ENCODE measurements around the gene USP47.

The USP47 gene

GRCh38 chr11:11969380-11970215 lies 127.8 kb downstream of the USP47 start:
- DNase-seq = no peak

- DNase-seq = no peak
Observed at GRCh38 chr11:11970556-11970955, 128.8 kb downstream of the USP47 start.

- no peak for DNase-seq
Observed at GRCh38 chr11:11971906-11972547, 130.3 kb downstream of the USP47 start.

GRCh38 chr11:11972730-11973341 lies 131.1 kb downstream of the USP47 start:
- no peak for DNase-seq

- no peak for DNase-seq
Observed at GRCh38 chr11:11973361-11973800, 131.6 kb downstream of the USP47 start.

GRCh38 chr11:11973866-11974265 lies 132.1 kb downstream of the USP47 start:
- no peak for DNase-seq

GRCh38 chr11:11975201-11976092 lies 133.7 kb downstream of the USP47 start:
- DNase-seq = no peak

GRCh38 chr11:11976481-11977127 lies 134.8 kb downstream of the USP47 start:
- no peak for DNase-seq

GRCh38 chr11:11977206-11977938 lies 135.6 kb downstream of the USP47 start:
- DNase-seq = no peak

GRCh38 chr11:11978098-11978637 lies 136.4 kb downstream of the USP47 start:
- no peak for DNase-seq

GRCh38 chr11:11978792-11979487 lies 137.2 kb downstream of the USP47 start:
- no peak for DNase-seq

- DNase-seq = no peak
Observed at GRCh38 chr11:11979488-11980117, 137.8 kb downstream of the USP47 start.

GRCh38 chr11:11980200-11980599 lies 138.4 kb downstream of the USP47 start:
- no peak for DNase-seq

GRCh38 chr11:11980841-11981308 lies 139.1 kb downstream of the USP47 start:
- DNase-seq = no peak

- no peak for DNase-seq
Observed at GRCh38 chr11:11981364-11981763, 139.6 kb downstream of the USP47 start.

- no peak for DNase-seq
Observed at GRCh38 chr11:11981840-11982239, 140.1 kb downstream of the USP47 start.

GRCh38 chr11:11982461-11982860 lies 140.7 kb downstream of the USP47 start:
- DNase-seq = no peak

GRCh38 chr11:11982975-11983374 lies 141.2 kb downstream of the USP47 start:
- no peak for DNase-seq

- DNase-seq = no peak
Observed at GRCh38 chr11:11983427-11983826, 141.7 kb downstream of the USP47 start.

GRCh38 chr11:11984563-11984962 lies 142.8 kb downstream of the USP47 start:
- no peak for DNase-seq
